ENCODE data around the gene ADGRA1.

DNA sequence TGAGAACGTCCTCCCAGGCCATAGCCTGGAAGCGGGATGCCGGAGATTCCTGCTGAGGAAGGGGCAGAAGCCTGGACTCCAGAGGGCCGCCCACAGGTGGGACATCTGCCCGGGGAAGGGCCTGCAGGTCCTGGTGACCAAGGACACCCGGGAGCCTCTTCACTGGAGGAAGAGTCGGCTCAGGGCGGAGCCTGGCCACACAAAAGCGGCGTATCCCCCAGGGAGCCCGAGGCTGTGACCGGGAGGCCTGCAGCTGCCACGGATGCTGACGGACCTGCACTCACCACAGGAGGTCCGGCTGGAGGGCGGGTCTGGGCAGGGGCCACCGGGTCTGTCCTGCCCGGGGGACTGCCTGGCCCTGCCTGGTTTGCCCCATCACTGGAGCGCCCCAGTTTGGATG lies 15.5 kb upstream of the ADGRA1 start:
- TF ChIP-seq, protein P1, sequence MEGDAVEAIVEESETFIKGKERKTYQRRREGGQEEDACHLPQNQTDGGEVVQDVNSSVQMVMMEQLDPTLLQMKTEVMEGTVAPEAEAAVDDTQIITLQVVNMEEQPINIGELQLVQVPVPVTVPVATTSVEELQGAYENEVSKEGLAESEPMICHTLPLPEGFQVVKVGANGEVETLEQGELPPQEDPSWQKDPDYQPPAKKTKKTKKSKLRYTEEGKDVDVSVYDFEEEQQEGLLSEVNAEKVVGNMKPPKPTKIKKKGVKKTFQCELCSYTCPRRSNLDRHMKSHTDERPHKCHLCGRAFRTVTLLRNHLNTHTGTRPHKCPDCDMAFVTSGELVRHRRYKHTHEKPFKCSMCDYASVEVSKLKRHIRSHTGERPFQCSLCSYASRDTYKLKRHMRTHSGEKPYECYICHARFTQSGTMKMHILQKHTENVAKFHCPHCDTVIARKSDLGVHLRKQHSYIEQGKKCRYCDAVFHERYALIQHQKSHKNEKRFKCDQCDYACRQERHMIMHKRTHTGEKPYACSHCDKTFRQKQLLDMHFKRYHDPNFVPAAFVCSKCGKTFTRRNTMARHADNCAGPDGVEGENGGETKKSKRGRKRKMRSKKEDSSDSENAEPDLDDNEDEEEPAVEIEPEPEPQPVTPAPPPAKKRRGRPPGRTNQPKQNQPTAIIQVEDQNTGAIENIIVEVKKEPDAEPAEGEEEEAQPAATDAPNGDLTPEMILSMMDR (IDR thresholded peaks at IDR 0.05; ENCODE audit: low read length): no peak
- no peak for TF ChIP-seq EZH2 (IDR thresholded peaks at IDR 0.05; ENCODE audit: borderline replicate concordance, low read length)

Measured in OCI-LY1 (cell line).